ENCODE results near the gene CD300A. TPM values are rescaled to one million over a fixed set of nuclear protein-coding genes. Genes with fewer than 3 reads are reported as not detected.

The CD300A gene
- total RNA-seq (100 to 1,000 TPM in 6 of 7 donors, 10 to 100 TPM in 1; 95.6 to 142 (median 111) TPM), polyA plus RNA-seq (10 to 100 TPM; 34.2 to 93.3 (median 76.1) TPM)
- long read RNA-seq, donor 1, transcript CD300A-202 (7 exons, 1,858 nt) = major isoform, 9 of 14 reads
- long read RNA-seq, donor 1, partial matches to known transcripts = 0 of 14 reads
- long read RNA-seq, donor 1, other reads (novel, unspliced or antisense) = 0 of 14 reads
- long read RNA-seq, donor 2, transcript CD300A-202 (7 exons, 1,858 nt) = major isoform, 5 of 5 reads
- long read RNA-seq, donor 2, partial matches to known transcripts = 0 of 5 reads
- long read RNA-seq, donor 2, other reads (novel, unspliced or antisense) = 0 of 5 reads

DNA sequence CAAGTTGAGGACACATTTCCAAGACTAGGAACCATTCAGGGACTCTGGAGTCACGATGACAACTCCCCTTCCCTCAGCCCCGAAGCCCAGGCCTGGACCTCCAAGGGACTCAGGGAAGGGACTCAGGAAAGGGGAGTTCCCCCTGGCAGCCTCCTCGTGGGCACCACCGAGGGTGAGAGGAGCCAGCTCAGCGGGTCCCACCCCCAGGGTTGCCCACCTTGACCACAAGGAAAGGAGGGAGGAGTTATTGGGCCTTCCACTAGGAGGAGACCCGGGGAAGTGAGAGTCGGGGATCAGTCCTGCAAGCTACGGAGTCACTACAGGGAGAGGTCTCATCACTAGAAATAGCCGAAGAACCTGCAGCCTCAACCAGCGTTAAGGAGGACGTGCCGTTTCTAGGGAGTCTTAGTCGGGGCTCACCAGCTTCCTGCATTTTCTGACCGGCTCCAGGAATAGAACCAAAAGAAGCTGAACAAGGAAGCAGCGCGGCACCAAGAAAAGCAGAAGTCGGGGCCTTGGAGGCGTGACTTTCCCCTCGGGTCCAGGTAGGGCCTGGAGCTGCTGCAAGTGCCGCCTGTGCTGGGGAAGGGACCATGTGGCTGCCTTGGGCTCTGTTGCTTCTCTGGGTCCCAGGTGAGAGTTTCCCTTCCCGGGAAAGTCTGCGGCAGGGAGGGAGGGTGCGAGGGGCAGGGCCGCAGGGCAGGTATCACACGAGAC, at the start of gene CD300A:
Gene CD300A, plus strand, starts transcription at position 524 of the 717 bp plus-strand sequence. Its CDS starts 70 bp downstream, at position 594.
- Histone ChIP-seq H3K4me1 (peaks cover 14 to 100% (median 74%) of the 10 kb centered on the region in 6 donors), H3K9me3 (no peaks in the 10 kb centered on the region), H3K36me3 (peaks cover 0 to 22% (median 0%) of the 10 kb centered on the region in 6 donors), H3K4me3 (peak within 1 kb of the TSS; percentile 40 to 88 (median 53)), H3K27me3 (replicated peaks in 1 of 7) (peaks cover 0 to 14% (median 0%) of the 10 kb centered on the region in 7 donors), H3K27ac (peak within 1 kb of the TSS; percentile 68 to 95 (median 88))
- WGBS, 5 donors = 7 to 16% (median 9%) methylated on average over 24 to 25 of the region's 25 CpGs
- peak; percentile 94 for DNase-seq
- TF ChIP-seq POLR2AphosphoS5 (IDR thresholded peaks at IDR 0.05) = peak; percentile 75 to 82 (median 78)
- TF ChIP-seq, protein P1, sequence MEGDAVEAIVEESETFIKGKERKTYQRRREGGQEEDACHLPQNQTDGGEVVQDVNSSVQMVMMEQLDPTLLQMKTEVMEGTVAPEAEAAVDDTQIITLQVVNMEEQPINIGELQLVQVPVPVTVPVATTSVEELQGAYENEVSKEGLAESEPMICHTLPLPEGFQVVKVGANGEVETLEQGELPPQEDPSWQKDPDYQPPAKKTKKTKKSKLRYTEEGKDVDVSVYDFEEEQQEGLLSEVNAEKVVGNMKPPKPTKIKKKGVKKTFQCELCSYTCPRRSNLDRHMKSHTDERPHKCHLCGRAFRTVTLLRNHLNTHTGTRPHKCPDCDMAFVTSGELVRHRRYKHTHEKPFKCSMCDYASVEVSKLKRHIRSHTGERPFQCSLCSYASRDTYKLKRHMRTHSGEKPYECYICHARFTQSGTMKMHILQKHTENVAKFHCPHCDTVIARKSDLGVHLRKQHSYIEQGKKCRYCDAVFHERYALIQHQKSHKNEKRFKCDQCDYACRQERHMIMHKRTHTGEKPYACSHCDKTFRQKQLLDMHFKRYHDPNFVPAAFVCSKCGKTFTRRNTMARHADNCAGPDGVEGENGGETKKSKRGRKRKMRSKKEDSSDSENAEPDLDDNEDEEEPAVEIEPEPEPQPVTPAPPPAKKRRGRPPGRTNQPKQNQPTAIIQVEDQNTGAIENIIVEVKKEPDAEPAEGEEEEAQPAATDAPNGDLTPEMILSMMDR (IDR thresholded peaks at IDR 0.05 in 8 of 11, conservative IDR thresholded peaks at IDR 0.05 in 3 of 11) = no peak
- no peak for TF ChIP-seq POLR2A (IDR thresholded peaks at IDR 0.05)
- intact Hi-C loops (cut with DNase I; ENCODE audit: low total_unique reads) = no loop called here

- no peaks in the 10 kb centered on the region for H3K27me3 ChIP-seq (replicated peaks in 1 of 7)
- H3K36me3 ChIP-seq = no peaks in the 10 kb centered on the region
- H3K4me3 ChIP-seq = no peak overlapping the region
- no peak overlapping the region for H3K27ac ChIP-seq
- intact Hi-C loops (cut with DNase I; ENCODE audit: low total_unique reads) = no loop called here
- TF ChIP-seq, protein P1 (IDR thresholded peaks at IDR 0.05 in 8 of 11, conservative IDR thresholded peaks at IDR 0.05 in 3 of 11) = no peak
- no peak for TF ChIP-seq POLR2A (IDR thresholded peaks at IDR 0.05)
- TF ChIP-seq POLR2AphosphoS5 (IDR thresholded peaks at IDR 0.05) = no peak
- WGBS, 5 donors = 59 to 83% (median 81%) methylated on average over 12 of the region's 12 CpGs
- no peaks in the 10 kb centered on the region for H3K4me1 ChIP-seq
- no peak for DNase-seq
- H3K9me3 ChIP-seq = no peaks in the 10 kb centered on the region
Observed at GRCh38 chr17:74417178-74418045, 49.0 kb upstream of the CD300A start.

GRCh38 chr17:74419928-74420411, 46.5 kb upstream of the CD300A start:
- no peak for DNase-seq
- intact Hi-C loops (cut with DNase I; ENCODE audit: low total_unique reads) = no loop called here
- H3K4me3 ChIP-seq = no peak overlapping the region
- no peak overlapping the region for H3K27ac ChIP-seq
- H3K27me3 ChIP-seq (replicated peaks in 1 of 7) = peaks cover 0 to 5% (median 0%) of the 10 kb centered on the region in 7 donors
- H3K4me1 ChIP-seq = no peaks in the 10 kb centered on the region
- no peaks in the 10 kb centered on the region for H3K9me3 ChIP-seq
- TF ChIP-seq POLR2A (IDR thresholded peaks at IDR 0.05) (no peak), POLR2AphosphoS5 (IDR thresholded peaks at IDR 0.05) (no peak)
- TF ChIP-seq, protein P1 (IDR thresholded peaks at IDR 0.05 in 8 of 11, conservative IDR thresholded peaks at IDR 0.05 in 3 of 11) = no peak
- WGBS, 5 donors = 90 to 92% (median 91%) methylated on average over 10 of the region's 10 CpGs
- H3K36me3 ChIP-seq = no peaks in the 10 kb centered on the region

All from spleen (tissue), 13 donors.